HG03342 (cell line): ENCODE measurements around the gene ARHGAP42.

ENCODE experiments used
- ATAC-seq: cut with Tn5 transposase; IDR thresholded peaks from one replicate; pipeline ENCODE4 v1.9.1; 2021; ENCODE audit warnings: mild to moderate bottlenecking, moderate library complexity; ENCODE audit not compliant: unreplicated experiment

ARHGAP42 gene

GRCh38 chr11:100753571-100753970 is 66.5 kb downstream of the ARHGAP42 start:
- ATAC-seq = no peak

- no peak for ATAC-seq
These were observed 69.5 kb downstream of the ARHGAP42 start for GRCh38 chr11:100756559-100756958.

- ATAC-seq = no peak
These were observed 70.6 kb downstream of the ARHGAP42 start for GRCh38 chr11:100757646-100758045.

- no peak for ATAC-seq
These were observed 72.0 kb downstream of the ARHGAP42 start for GRCh38 chr11:100759106-100759505.

- ATAC-seq = no peak
These were observed 72.8 kb downstream of the ARHGAP42 start for GRCh38 chr11:100759856-100760255.

- ATAC-seq = no peak
These were observed 73.7 kb downstream of the ARHGAP42 start for GRCh38 chr11:100760744-100761143.

GRCh38 chr11:100761841-100762240 is 74.8 kb downstream of the ARHGAP42 start:
- ATAC-seq = no peak

- no peak for ATAC-seq
These were observed 79.7 kb downstream of the ARHGAP42 start for GRCh38 chr11:100766764-100767163.

GRCh38 chr11:100769165-100769564 is 82.1 kb downstream of the ARHGAP42 start:
- ATAC-seq = no peak

GRCh38 chr11:100769617-100770016 is 82.5 kb downstream of the ARHGAP42 start:
- no peak for ATAC-seq

- ATAC-seq = no peak
These were observed 87.0 kb downstream of the ARHGAP42 start for GRCh38 chr11:100774132-100774531.

GRCh38 chr11:100774859-100775258 is 87.8 kb downstream of the ARHGAP42 start:
- no peak for ATAC-seq

- no peak for ATAC-seq
These were observed 89.3 kb downstream of the ARHGAP42 start for GRCh38 chr11:100776212-100776896.

- ATAC-seq = no peak
These were observed 90.0 kb downstream of the ARHGAP42 start for GRCh38 chr11:100777103-100777502.

GRCh38 chr11:100777736-100778135 is 90.6 kb downstream of the ARHGAP42 start:
- ATAC-seq = no peak

- no peak for ATAC-seq
These were observed 91.2 kb downstream of the ARHGAP42 start for GRCh38 chr11:100778166-100778785.

- ATAC-seq = no peak
These were observed 93.4 kb downstream of the ARHGAP42 start for GRCh38 chr11:100780470-100780869.

- no peak for ATAC-seq
These were observed 98.3 kb downstream of the ARHGAP42 start for GRCh38 chr11:100785148-100785983.

GRCh38 chr11:100788561-100789295 is 101.6 kb downstream of the ARHGAP42 start:
- no peak for ATAC-seq

GRCh38 chr11:100789500-100789899 is 102.4 kb downstream of the ARHGAP42 start:
- ATAC-seq = no peak

- ATAC-seq = no peak
These were observed 103.0 kb downstream of the ARHGAP42 start for GRCh38 chr11:100790073-100790472.
